GM12801 (cell line): ENCODE results near the gene C1QC.

Source experiments
- CTCF ChIP-seq: IDR thresholded peaks from one replicate; pipeline ENCODE4 v1.5.1; 2011; ENCODE audit warnings: control low read depth; ENCODE audit not compliant: insufficient read length; ENCODE audit errors: extremely low read depth

Gene C1QC

GRCh38 chr1:22662986-22663408 is 19.6 kb downstream of the C1QC start:
- TF ChIP-seq CTCF, result no peak

- no peak for TF ChIP-seq CTCF
Measured at GRCh38 chr1:22665752-22666151, 22.3 kb downstream of the C1QC start.

GRCh38 chr1:22666412-22666811 is 23.0 kb downstream of the C1QC start:
- TF ChIP-seq CTCF, result no peak

- no peak for TF ChIP-seq CTCF
Measured at GRCh38 chr1:22670352-22670975, 27.0 kb downstream of the C1QC start.

GRCh38 chr1:22671999-22672398 is 28.6 kb downstream of the C1QC start:
- no peak for TF ChIP-seq CTCF

GRCh38 chr1:22673486-22674409 is 30.3 kb downstream of the C1QC start:
- TF ChIP-seq CTCF, result no peak

- no peak for TF ChIP-seq CTCF
Measured at GRCh38 chr1:22674410-22674749, 30.9 kb downstream of the C1QC start.
